HG03066 (cell line): ENCODE results near the gene PLVAP.

Experiments used
- ATAC-seq: cut with Tn5 transposase; IDR thresholded peaks from one replicate; pipeline ENCODE4 v1.9.1; 2021; ENCODE audit warnings: low read depth; ENCODE audit not compliant: unreplicated experiment

The PLVAP gene

GRCh38 chr19:17336872-17337674, 40.1 kb downstream of the PLVAP start, which contains the start of gene GTPBP3:
GTPBP3 (plus strand) TSS chr19:17337553; CDS start chr19:17337612, 59 bp downstream.
- ATAC-seq, result peak; percentile 80

- no peak for ATAC-seq
These were observed 41.6 kb downstream of the PLVAP start for GRCh38 chr19:17335575-17335974.

- peak; percentile 36 for ATAC-seq
These were observed 42.4 kb downstream of the PLVAP start, which contains the start of gene ANO8 for GRCh38 chr19:17334414-17335409. ANO8 (minus strand) TSS chr19:17334855; CDS start chr19:17334670, 185 bp downstream.

GRCh38 chr19:17333611-17334413, 43.3 kb downstream of the PLVAP start:
- no peak for ATAC-seq

GRCh38 chr19:17332677-17333581, 44.2 kb downstream of the PLVAP start:
- no peak for ATAC-seq

- no peak for ATAC-seq
These were observed 44.8 kb downstream of the PLVAP start for GRCh38 chr19:17332360-17332676.

GRCh38 chr19:17331045-17331558, 46.0 kb downstream of the PLVAP start:
- ATAC-seq, result no peak

- ATAC-seq, result no peak
These were observed 46.7 kb downstream of the PLVAP start for GRCh38 chr19:17330262-17331044.

GRCh38 chr19:17329366-17330261, 47.5 kb downstream of the PLVAP start:
- no peak for ATAC-seq

- no peak for ATAC-seq
These were observed 48.4 kb downstream of the PLVAP start for GRCh38 chr19:17328517-17329365.

GRCh38 chr19:17327654-17328516, 49.3 kb downstream of the PLVAP start:
- ATAC-seq, result no peak

- no peak for ATAC-seq
These were observed 50.0 kb downstream of the PLVAP start for GRCh38 chr19:17327068-17327653.

GRCh38 chr19:17326595-17326966, 50.6 kb downstream of the PLVAP start:
- ATAC-seq, result no peak

- no peak for ATAC-seq
These were observed 51.1 kb downstream of the PLVAP start for GRCh38 chr19:17325881-17326594.

GRCh38 chr19:17325133-17325532, 52.0 kb downstream of the PLVAP start:
- no peak for ATAC-seq
